Neural cell (in vitro differentiated cells): ENCODE data around the gene FCHSD2. TPM values are rescaled to one million over a fixed set of nuclear protein-coding genes. Genes with fewer than 3 reads are reported as not detected.

Experiments used
- H2AFZ ChIP-seq: fragments of 200-600, 300-800 bp; sonication (generic), shearing (Covaris generic); 2 replicates; pipeline ENCODE4 v1.6.0; 2014; ENCODE audit warnings: low read depth, mild to moderate bottlenecking, antibody characterized with exemption, low read length, moderate library complexity
- H3F3A ChIP-seq: fragments of 200-600 bp; shearing (Covaris generic); 2 replicates; pipeline ENCODE4 v1.6.1; 2016; ENCODE audit warnings: mild to moderate bottlenecking, moderate library complexity, mixed read lengths, antibody characterized with exemption, low read length; ENCODE audit not compliant: insufficient read depth, poor library complexity, severe bottlenecking
- H3K27ac ChIP-seq: fragments of 200-600, 300-800 bp; sonication (generic), shearing (Covaris generic); 2 replicates; pipeline ENCODE4 v1.5.1; 2014; ENCODE audit warnings: mild to moderate bottlenecking, low read length, moderate library complexity
- H3K27me3 ChIP-seq: fragments of 300-800, 200-600 bp; sonication (generic), shearing (Covaris generic); 2 replicates; pipeline ENCODE4 v1.6.0; 2014; ENCODE audit warnings: mild to moderate bottlenecking, low read depth, low read length, moderate library complexity; ENCODE audit not compliant: insufficient read depth
- H3K36me3 ChIP-seq: fragments of 300-800, 200-600 bp; sonication (generic), shearing (Covaris generic); 2 replicates; pipeline ENCODE4 v1.5.1; 2014; ENCODE audit warnings: mild to moderate bottlenecking, antibody characterized with exemption, low read length, moderate library complexity; ENCODE audit not compliant: insufficient read depth
- H3K4me2 ChIP-seq: fragments of 300-800, 200-600 bp; sonication (generic), shearing (Covaris generic); 2 replicates; pipeline ENCODE4 v1.6.0; 2014; ENCODE audit warnings: mild to moderate bottlenecking, low read length
- H3K4me3 ChIP-seq: fragments of 300-800, 200-600 bp; sonication (generic), shearing (Covaris generic); 2 replicates; pipeline ENCODE4 v1.5.1; 2014; ENCODE audit warnings: mild to moderate bottlenecking, low read length, moderate library complexity
- H3K79me2 ChIP-seq: fragments of 200-600 bp; shearing (Covaris generic); replicated peaks from 2 replicates; pipeline ENCODE4 v1.6.0; 2014; ENCODE audit warnings: mild to moderate bottlenecking, low read length, moderate library complexity; ENCODE audit not compliant: insufficient read depth
- H3K9ac ChIP-seq: fragments of 300-800, 200-600 bp; sonication (generic), shearing (Covaris generic); 2 replicates; pipeline ENCODE4 v1.6.1; 2016; ENCODE audit warnings: mild to moderate bottlenecking, low read length, mixed read lengths
- H3K9me2 ChIP-seq: fragments of 200-600 bp; shearing (Covaris generic); 2 replicates; pipeline ENCODE4 v1.6.1; 2016; ENCODE audit warnings: mild to moderate bottlenecking, low read length, mixed read lengths; ENCODE audit not compliant: insufficient read depth
- H3K9me3 ChIP-seq: fragments of 200-600, 300-800 bp; sonication (generic), shearing (Covaris generic); 2 replicates; pipeline ENCODE4 v1.6.1; 2016; ENCODE audit warnings: mild to moderate bottlenecking, mixed run types, low read length, moderate library complexity, mixed read lengths
- H4K20me1 ChIP-seq: fragments of 200-600 bp; shearing (Covaris generic); 2 replicates; pipeline ENCODE4 v1.6.1; 2016; ENCODE audit warnings: mild to moderate bottlenecking, mixed run types; ENCODE audit not compliant: insufficient read depth
- CTCF ChIP-seq: fragments of 450-650 bp; IDR thresholded peaks from 2 replicates; pipeline ENCODE4 v1.5.1; 2014; ENCODE audit warnings: antibody characterized with exemption, mild to moderate bottlenecking, moderate library complexity; ENCODE audit not compliant: poor library complexity, severe bottlenecking
- EP300 ChIP-seq: fragments of 450-650 bp; conservative IDR thresholded peaks from 2 replicates; pipeline ENCODE4 v1.6.1; 2014; ENCODE audit warnings: antibody characterized with exemption, mild to moderate bottlenecking, moderate library complexity; ENCODE audit not compliant: poor library complexity, severe bottlenecking
- EZH2 ChIP-seq: fragments of 200-600, 300-800 bp; shearing (Covaris generic), sonication (generic); IDR thresholded peaks from 2 replicates; pipeline ENCODE4 v1.6.1; 2014; ENCODE audit warnings: antibody characterized with exemption, low read length, borderline replicate concordance, mild to moderate bottlenecking; ENCODE audit not compliant: insufficient read depth, poor library complexity, severe bottlenecking
- MXI1 ChIP-seq: fragments of 450-650 bp; conservative IDR thresholded peaks from 2 replicates; pipeline ENCODE4 v1.6.1; 2014; ENCODE audit warnings: antibody characterized with exemption, mild to moderate bottlenecking; ENCODE audit not compliant: poor library complexity, severe bottlenecking
- POLR2AphosphoS5 ChIP-seq: IDR thresholded peaks from 2 replicates; pipeline ENCODE4 v1.6.1; 2012
- RAD21 ChIP-seq: fragments of 450-650 bp; conservative IDR thresholded peaks from 2 replicates; pipeline ENCODE4 v1.6.1; 2014; ENCODE audit warnings: antibody characterized with exemption, mild to moderate bottlenecking, moderate library complexity
- REST ChIP-seq: IDR thresholded peaks from 2 replicates; pipeline ENCODE4 v1.6.1; 2012; ENCODE audit warnings: borderline replicate concordance
- SMC3 ChIP-seq: fragments of 450-650 bp; conservative IDR thresholded peaks from 2 replicates; pipeline ENCODE4 v1.6.1; 2014; ENCODE audit warnings: antibody characterized with exemption, mild to moderate bottlenecking, moderate library complexity; ENCODE audit not compliant: poor library complexity
- TAF1 ChIP-seq: IDR thresholded peaks from 2 replicates; pipeline ENCODE4 v1.6.1; 2012; ENCODE audit warnings: low read depth
- polyA plus RNA-seq: library from polyadenylated mRNA; depleted of rRNA; stranded (reverse); fragments of >200 nt; gene quantifications from 2 replicates; pipeline ENCODE4 v1.2.3, GENCODE V29; 2014

Gene FCHSD2
- polyA plus RNA-seq, 1 donor from 2014 or later, result 40.8 TPM

DNA sequence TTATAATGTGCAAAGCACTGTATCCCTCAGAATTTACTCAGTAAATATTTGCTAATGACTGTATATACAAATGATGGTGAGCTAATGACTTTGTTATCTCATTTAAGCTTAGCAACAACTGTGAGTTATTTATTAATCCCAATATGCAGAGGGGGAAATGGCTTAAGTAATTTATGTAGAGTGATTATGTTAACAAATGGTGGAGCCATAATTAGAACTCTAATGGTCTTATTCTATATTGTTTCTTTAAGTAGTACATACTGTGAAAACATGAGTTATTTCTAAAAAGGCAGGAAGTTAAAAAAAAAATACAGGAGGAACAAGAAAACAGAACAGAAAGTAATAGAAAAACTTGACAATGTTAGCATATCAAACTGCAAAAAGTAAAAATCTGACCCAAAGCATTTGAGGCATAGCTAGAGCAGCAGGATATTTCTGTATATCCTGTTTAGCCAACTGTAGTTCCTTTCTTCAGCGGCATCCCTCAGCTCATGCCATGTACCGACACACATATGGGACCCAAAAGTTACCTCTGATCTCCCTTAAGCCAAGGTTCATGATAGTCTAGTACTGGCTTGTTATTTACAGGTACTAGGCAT lies 94.2 kb downstream of the FCHSD2 start:
- no peaks in the 10 kb centered on the region for H3K36me3 ChIP-seq
- no peak overlapping the region for H2AFZ ChIP-seq
- H3F3A ChIP-seq, result no peaks in the 10 kb centered on the region
- H3K4me2 ChIP-seq, result no peak overlapping the region
- no peaks in the 10 kb centered on the region for H3K9me3 ChIP-seq
- H3K4me3 ChIP-seq, result no peak overlapping the region
- no peak overlapping the region for H3K9ac ChIP-seq
- H3K9me2 ChIP-seq, result no peaks in the 10 kb centered on the region
- no peak overlapping the region for H3K27ac ChIP-seq
- no peak for TF ChIP-seq CTCF
- TF ChIP-seq SMC3, result no peak
- no peak for TF ChIP-seq RAD21
- no peak for TF ChIP-seq REST
- H3K27me3 ChIP-seq, result no peaks in the 10 kb centered on the region
- no peaks in the 10 kb centered on the region for H3K79me2 ChIP-seq
- no peaks in the 10 kb centered on the region for H4K20me1 ChIP-seq

DNA sequence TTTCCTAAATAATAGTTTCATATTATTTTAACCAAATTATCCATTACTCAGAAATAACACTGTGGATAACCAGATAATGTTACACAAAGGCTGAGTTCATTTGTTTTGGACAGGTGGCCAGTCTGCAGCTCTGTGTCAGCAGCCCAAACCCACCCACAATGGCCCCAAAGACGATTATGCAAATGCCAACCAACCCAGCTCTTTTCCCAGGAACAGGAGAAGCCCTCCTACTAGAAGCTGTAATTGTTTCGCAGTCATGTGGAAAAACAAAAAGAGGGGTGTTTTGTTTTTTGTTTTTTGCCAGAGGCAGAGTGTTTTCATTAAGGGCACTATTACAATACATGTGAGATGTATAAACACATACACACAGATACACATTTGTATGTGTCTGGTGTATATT lies 102.1 kb downstream of the FCHSD2 start:
- Histone ChIP-seq H3K4me2 (no peak overlapping the region), H3K9me3 (no peaks in the 10 kb centered on the region), H3K27me3 (no peaks in the 10 kb centered on the region), H3K79me2 (no peaks in the 10 kb centered on the region), H3K4me3 (no peak overlapping the region), H2AFZ (no peak overlapping the region), H3K27ac (no peak overlapping the region), H3K9ac (no peak overlapping the region), H3K36me3 (no peaks in the 10 kb centered on the region), H3K9me2 (no peaks in the 10 kb centered on the region), H4K20me1 (no peaks in the 10 kb centered on the region), H3F3A (no peaks in the 10 kb centered on the region)
- TF ChIP-seq MXI1 (no peak), RAD21 (no peak), EP300 (no peak), REST (no peak), POLR2AphosphoS5 (no peak), SMC3 (no peak), TAF1 (no peak), EZH2 (no peak), CTCF (no peak)
